Islet precursor cell (in vitro differentiated cells): ENCODE measurements around the gene PRSS3.
"Not testable (repeated sequence)": the region's sequence is repeated elsewhere in the genome, so short reads cannot be mapped to it uniquely, and the experiment has no call there.

Source experiments
- DNase-seq: peaks from one replicate; pipeline ENCODE4 v3.0.0-alpha.2; 2018

PRSS3 gene

DNA sequence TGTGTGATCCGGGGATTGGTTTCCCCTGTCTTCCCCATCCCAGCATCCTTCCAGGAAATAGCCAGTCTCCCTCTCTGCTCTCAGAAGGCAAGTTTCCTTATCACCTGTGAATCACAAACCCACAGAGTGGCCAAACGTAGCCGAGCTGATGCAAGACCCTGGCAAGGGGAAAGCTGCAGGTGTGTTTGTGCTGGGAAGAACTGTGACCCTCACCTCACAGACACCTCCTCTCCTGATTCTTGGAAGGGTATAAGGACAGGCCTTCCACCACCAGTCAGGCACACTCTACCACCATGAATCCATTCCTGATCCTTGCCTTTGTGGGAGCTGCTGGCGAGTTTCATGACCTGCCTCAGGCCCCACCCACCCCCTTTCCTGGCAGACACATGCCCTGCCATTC is at the start of gene PRSS3:
Gene PRSS3, plus strand, starts transcription at position 281 of the 400 bp plus-strand sequence. Its CDS starts 13 bp downstream, at position 294.
- DNase-seq, result no peak

DNA sequence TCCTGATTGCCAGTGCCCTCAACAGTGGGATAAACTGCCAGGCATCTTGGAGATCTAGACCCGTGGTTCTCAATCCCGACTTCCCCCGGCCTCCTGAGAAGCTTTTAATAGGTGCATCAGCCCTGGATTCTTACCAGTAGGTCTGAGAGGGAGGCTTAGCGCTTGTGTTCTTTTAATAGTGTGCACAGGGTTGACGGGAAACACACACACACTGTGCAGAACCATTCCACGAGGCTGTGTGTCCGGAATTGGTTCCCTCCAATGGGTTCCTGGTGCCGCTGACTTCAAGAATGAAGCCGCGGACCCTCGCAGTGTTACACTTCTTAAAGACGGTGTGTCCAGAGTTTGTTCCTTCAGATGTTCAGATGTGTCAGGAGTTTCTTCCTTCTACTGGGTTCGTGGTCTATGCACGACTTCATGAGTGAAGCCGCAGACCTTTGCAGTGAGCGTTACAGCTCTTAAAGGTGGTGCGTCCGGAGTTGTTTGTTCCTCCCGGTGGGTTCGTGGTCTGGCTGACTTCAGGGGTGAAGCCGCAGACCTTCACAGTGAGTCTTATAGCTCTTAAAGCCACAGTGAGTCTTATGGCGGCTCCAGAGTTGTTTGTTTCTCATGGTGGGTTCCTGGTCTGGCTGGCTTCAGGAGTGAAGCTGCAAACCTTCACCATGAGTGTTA is 46.6 kb upstream of the PRSS3 start:
- no peak for DNase-seq

DNA sequence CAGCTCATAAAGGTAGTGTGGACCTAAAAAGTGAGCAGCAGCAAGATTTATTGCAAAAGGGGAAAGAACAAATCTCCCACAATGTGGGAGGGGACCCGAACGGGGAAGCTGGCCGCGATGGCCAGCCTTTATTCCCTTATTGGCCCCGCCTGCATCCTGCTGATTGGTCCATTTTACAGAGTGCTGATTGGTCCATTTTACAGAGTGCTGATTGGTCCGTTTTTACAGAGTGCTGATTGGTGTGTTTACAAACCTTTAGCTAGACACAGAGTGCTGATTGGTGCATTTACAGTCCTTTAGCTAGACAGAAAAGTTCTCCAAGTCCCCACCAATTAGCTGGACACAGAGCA is 46.1 kb upstream of the PRSS3 start:
- not testable (repeated sequence) for DNase-seq

DNA sequence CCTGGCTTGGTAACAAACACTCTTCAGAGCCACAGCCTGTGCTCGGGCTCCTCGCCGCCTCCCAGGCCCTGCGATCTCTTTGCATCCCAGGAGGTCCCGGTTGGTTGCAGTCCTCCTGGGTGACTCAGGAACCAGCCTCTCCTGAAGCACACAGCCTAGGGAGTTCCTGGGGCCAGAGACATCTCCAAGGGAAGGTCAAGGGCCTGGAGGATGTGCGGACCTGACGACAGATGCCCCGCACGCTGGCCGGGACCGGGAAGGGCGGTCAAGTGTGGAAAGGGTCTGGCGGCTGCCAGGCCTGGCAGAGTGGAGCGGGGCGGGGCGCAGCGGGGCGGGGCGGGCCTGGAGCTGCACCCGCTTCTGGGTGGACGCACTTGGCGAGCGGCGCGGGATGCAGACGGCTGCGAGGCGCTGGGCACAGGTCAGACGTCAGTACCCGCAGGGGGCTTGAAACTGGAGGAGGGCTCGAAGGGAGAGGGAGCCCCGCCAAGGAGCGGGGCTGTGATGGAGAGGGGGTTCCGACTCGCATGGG is 45.0 kb upstream of the PRSS3 start:
- no peak for DNase-seq

DNA sequence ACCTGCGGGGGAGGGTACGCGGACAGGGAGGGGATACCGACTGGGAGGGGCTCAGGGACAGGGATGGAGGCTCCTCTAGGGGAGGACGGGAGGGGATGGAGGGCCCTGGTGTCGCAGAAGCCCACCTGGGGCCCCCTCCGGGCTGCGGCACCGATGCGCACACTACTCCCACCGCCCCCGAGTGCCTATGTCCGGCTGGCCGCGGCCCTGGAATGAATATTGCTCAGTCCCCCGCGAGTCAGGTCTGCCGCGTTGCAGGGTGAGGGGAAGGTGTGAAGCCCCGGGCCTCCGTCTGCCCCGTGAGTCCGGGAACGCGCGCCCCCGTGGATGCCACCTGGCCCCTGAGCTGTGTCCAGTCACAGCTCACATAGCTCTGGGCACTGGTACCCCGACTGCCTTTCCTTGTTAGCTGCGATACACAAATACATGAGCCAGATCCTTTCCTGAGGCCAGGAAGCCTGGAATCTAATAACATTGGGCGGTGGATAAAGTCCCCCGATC is 44.5 kb upstream of the PRSS3 start:
- DNase-seq, result no peak

DNA sequence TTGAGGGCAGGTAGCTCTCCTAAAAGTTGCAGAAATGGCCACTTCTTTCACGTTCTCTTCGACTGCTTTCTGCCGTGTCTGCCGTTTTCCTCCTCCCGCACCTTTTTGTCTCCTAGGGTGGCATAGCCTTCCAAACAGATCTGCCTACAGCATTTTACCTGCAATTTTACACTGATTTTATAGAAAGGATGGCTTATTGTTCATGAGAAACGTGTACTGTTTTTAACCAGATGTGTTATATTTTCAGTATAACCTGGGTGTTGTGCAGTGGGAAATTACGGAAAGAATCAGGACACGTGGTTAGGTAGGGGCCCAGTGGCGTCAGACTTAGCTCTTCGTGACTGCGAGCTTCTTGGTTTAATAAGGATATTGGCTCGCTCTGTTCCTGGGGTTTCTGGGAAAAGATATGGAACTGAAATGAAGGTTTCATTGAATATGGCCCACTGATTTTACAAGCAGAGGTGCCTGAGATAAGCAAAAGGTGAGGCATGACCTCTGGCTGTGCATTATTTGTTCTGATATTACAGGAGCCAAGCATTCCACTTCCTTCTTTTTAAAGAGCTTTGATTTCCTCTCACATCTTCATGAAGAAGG is 43.7 kb upstream of the PRSS3 start:
- no peak for DNase-seq

DNA sequence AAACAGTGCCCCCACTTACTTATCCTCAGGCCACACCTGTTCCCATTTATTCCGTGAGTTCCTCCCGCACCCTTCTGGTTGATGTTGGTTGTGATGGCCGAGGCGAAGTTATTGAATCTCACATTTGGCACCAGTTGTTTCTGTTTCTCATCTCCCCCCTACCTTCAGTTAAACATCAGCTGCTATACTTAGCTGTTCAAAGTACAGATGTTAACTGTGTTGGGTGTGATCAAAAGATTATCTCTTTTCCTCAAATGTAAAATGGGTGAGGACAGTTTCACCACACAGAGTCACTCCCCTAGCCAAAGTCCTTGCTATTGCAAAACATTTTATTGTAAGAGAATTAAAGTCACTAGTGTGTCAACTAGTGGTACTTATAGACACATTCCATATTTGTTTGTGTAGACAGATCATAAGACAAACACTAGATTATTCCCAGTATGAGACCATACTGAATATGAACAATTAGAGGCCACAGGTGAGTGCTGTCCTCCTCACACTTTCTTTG is 43.2 kb upstream of the PRSS3 start:
- no peak for DNase-seq

DNA sequence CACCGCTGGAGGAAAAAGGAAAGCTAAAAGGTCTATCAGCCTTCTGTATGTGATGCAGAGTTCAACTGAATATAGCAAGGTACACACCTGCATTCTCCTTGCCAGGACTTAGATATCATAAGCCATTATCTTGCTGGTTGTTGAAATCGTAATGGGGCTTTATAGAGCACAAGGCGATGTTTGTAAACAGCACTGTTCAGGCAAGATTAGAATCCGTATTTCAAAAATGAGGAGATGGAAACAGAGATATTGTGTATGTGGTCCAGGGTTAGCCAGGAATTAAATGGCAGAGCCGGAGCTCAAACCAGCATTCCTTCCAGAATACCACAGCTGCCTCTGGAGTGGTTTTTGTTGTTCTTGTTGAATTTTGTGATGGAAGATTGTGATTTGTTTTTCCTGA is 42.6 kb upstream of the PRSS3 start:
- DNase-seq, result not testable (repeated sequence)

DNA sequence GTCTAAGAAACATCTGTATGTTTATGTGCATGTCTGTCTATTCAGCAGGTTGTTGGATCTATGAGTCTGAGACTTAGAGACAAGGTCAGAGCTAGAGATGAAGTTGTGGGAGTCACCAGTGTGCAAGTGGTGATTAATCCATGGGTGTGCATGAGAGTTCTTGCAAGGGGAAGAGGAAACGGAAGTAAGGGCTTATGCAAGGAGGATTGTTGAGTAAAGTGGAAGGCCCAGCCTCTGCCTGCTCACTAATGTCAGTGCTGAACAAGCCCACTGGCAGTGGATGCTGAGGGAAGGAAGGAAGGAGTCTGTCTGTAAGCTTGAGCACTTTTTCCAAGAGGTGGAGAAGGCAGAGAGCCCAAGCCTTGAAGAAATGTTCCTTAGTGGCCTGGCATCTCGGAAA is 35.7 kb upstream of the PRSS3 start:
- DNase-seq, result not testable (repeated sequence)

DNA sequence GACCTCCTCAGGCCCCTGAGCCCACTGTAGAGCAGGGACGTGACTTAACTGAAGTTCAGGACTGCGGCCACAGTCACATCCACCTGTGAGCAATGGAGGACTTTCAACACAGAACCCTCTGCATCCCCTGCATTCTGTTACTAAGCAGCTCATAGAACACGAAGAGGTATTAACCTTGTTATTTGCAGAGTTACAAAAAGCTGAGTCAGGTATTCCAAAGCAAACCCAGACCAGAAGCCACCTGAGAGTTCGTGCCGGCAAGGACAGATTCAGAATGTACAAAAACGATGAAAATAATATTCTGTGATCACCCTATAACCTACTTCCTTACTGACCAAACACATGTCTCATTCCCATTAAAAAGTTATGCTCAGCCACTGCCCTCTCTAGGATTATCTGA is 33.0 kb upstream of the PRSS3 start:
- DNase-seq, result no peak

DNA sequence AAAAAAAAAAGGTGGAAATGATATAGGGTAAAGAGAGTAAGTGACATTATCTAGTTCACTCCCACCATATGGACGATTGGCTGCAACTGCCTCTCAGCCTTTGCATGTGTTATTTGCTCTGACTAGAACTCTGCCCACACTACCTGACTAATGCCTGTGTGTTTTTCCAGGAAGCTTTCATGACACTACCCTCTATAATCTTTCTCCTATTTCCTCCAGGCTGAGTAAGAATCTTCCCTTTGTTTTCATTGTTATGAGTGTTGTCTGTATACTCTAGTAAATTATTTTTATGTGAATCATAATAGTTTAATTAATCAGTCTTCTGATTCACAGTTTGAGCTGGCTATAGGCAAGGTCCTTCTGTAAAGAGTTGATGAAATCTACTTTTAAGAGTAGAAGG is 31.7 kb upstream of the PRSS3 start:
- DNase-seq, result not testable (repeated sequence)

DNA sequence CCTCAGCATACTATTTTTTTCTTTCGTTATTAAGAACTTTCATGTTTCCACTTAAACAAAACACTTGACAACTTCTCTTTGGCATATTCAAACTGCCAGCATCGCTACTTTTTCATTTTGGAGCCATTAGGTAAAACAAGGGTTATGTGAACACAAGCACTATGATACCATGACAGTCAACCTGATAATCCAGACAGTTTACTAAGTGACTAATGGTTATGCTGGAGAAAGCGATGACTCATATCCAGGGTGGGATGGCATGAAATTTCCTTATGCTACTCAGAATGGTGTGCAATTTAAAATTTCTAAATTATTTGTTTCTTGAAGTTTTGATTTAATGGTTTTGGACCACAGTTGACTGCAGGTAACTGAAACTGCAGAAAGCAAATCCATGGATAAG is 29.9 kb upstream of the PRSS3 start:
- DNase-seq, result no peak

DNA sequence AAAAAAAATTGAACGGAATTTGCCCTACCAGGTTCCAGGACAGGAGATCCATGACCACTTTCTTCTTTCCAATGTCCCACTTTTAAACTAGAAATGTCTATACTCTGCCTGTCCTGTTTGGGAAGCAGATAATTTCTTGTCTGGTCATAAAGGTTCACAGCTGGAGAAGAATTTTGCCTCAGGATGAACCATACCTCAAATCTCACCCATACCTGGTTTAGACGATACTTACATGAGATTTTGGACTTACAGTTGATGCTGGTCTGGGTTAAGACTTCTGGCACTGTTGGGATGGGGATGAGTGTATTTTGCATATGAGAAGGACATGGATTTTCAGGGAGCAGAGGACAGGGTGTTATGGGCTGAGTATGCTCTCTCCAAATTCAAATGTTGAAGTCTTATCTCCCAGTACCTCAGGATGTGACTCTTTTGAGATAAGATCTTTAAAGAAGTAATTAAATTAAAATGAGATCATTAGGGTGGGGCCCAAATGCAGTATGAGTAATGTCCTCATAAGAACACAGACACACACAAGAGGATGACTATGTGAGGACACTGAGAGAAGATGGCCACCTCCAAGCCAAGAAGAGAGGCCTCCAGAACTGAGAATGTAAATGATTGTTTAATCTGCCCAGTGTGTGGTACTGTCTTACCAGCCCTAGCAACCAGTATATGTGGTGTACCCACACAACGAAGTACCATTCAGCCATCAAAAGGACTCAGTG is 25.0 kb upstream of the PRSS3 start:
- not testable (repeated sequence) for DNase-seq

DNA sequence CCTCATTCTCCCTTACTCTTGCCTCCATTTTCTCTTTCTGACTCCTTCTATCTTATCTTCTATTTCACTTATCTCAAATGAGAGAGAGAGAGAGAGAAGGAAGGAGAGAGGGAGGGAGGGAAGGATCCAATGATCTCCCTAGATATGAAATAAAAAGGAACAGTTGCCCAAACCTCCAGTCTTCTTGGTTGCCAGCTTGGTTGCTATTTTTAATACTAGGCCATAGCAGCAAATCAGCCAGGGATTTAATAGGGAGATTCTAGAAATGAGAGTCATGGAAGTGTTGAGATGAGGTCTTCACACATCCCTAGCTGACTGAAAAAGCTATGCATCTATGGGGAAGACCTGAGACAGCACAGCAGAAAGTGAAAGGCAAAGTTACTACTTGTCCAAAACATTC is 22.2 kb upstream of the PRSS3 start:
- DNase-seq, result not testable (repeated sequence)

DNA sequence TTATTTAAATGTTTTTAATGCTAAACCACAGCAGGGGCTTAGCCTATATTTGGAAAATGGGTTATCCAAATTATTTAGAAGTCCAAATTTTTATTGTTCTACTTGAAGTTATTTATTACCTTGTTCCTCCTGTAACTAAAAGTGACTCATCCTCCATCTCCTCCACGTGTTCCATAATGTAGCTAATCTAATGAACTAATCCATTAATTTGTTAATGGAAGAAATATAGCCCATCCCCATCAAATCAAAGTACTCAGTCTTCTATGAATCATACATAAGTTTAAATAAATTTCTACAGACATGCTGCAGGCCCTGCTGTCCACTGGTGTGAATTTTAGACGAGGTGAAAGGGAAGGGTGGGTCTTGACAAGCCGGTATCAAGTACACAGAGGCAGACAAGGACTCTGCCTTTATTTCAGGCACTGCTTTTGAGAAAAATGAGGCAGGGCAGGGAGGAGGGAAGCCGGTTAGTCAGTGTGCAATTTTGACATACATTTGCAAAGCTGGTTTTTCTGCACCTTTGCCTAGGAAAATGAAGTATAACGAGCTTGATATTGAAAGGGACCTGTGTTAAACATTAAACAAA is 21.2 kb upstream of the PRSS3 start:
- not testable (repeated sequence) for DNase-seq

DNA sequence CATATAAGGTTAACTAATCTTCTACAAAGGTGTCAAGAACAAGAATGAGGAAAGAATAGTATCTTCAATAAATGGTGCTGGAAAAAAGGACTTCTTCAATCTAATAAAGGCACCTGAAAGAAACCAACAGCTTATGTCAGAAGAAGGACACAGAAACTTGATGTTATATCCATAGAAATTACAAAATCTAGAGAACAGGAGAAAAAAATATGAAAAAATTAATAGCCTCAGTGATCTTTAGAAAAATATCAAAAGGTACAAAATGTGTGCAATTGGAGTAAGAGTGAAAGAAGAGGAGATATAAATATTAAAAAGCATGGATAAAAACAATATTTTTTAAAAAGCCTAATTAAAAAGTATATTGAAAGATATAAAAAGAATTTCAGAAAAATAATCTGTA is 18.8 kb upstream of the PRSS3 start:
- no peak for DNase-seq

DNA sequence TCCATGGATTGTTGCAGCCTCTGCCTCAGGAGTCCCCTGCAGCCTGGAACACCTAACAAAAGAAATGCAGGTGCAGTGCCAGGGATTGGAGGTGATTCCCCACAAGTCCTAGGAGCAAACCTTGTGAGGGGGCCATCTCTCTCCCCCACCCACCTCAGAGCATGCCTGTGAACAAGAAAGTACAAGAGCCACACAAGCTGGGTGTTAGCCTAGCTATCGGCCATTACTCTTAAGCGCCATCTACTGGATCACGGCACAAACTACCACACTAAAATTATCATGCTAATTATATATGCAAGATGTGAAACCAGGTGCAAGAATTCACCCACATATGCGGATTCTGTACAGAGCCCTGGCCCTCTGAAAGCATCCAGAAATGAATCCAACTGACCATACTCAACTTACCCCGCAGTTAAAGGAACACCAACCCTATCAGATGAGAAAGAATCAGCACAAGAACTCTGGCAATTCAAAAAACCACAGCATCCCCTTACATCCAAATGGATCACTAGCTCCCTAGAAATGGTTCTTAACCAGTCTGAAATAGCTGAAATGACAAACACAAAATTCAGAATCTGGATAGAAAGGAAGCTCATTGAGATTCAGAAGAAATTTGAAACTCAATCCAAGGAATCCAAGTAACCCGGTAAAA is 16.5 kb upstream of the PRSS3 start:
- peak; percentile 71 for DNase-seq

DNA sequence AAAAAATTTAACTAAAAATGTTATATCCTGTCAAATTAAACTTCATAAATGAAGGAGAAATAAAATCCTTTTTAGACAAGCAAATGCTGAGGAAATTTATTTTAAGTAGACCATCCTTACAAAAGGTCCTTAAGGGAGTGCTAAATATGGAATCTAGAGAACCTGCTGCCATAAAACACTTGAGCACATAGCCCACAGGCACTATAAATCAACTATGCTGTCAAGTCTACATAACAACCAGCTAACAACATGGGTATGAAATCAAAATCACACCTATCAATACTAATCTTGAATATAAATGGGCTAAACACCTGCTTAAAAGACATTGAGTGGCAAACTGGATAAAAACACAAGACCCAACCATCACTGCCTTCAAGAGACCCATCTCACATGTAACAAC is 15.1 kb upstream of the PRSS3 start:
- no peak for DNase-seq

DNA sequence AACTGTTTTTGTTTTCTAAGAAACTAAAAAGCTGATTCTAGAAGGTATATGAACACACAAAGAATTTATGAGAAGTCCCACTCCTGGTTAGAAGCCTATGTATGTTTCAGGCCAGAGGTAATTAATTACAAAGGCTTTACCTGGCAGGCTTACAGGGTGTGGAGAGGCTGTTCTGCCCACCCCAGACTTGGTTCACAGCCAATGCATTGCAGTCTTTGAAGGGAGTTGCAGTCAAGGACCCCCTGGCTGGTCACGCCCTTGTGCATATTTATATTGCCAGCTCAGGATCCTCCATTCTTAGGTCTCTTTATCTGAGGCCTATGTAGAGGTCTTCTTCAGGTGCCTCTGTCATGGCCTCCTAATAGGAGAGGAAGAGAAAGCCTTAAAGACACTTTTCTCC is 13.6 kb upstream of the PRSS3 start:
- no peak for DNase-seq

DNA sequence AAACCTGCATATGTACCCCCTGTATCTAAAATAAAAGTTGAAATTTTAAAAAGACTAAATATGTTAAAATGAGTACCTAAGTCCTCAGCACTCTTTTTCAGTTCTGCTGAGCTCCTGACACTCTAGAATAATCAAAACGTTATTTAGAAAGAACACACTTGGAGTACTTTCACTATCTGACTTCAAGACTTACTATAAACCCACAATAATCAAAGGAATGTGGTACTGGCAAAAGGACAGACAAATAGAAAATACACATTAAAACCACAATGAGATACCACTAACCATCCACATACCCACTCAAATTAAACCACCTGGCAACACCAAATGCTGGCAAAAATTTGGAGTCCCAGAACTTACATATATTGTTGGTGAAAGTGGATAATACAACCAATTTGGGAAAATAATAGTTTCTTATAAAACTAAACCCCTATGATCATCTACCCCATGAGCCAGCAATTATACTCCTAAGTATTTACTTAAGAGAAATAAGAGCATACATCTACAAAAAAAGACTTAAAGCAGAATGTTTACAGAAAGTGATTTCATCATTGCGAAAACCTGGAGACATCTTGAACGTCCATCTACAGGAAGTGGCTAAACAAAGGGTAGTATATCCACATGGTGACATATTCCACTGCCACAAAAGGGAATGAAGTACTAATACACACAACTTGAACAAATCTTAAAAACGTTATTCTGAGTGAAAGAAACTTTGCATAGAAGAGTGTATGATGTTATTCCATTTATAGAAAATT is 12.8 kb upstream of the PRSS3 start:
- no peak for DNase-seq

DNA sequence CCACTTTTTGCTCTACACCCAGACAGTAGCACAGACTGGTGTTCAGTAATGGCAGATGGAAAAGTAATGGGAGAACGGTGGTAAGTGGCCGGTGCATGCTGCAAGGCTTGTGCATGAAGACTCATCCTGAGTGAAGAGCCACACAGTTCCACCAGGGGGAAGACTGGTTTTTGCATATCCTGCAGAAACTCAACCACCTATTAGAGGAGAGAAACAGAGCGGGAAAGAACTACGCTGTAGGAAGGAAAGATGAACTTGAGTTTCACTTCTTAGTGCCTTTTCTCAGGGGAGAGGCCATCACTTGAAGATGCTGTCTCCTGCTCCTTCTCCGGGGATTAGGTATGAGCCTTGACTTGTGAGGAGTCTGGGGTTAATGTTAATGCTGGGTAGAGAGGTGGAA is 9.4 kb upstream of the PRSS3 start:
- no peak for DNase-seq

DNA sequence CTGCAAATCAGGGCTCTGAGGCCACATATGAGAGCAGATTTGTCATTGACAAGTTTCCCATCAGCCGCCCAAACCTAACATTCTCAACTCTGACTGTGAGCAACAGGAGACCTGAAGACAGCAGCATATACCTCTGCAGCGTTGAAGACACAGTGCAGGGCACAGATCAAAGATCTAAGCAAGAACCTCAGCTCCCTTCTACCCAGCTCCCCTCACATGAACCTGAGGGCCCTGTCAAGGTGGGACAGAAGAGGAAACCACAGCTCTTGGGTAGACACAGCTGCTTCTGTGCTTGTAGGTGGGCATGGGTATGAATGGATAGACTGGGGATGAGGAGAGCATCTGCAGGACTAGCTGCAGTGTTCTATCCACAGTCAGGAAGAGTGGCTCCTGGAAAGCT is 8.7 kb upstream of the PRSS3 start:
- no peak for DNase-seq
